GM19372 (cell line): ENCODE measurements around the gene CEP63.
"Not testable (repeated sequence)": the region's sequence is repeated elsewhere in the genome, so short reads cannot be mapped to it uniquely, and the experiment has no call there.

ENCODE experiments used
- ATAC-seq: cut with Tn5 transposase; IDR thresholded peaks from one replicate; pipeline ENCODE4 v1.9.1; 2021; ENCODE audit warnings: mild to moderate bottlenecking, low read depth, moderate library complexity; ENCODE audit not compliant: unreplicated experiment

Gene CEP63

DNA sequence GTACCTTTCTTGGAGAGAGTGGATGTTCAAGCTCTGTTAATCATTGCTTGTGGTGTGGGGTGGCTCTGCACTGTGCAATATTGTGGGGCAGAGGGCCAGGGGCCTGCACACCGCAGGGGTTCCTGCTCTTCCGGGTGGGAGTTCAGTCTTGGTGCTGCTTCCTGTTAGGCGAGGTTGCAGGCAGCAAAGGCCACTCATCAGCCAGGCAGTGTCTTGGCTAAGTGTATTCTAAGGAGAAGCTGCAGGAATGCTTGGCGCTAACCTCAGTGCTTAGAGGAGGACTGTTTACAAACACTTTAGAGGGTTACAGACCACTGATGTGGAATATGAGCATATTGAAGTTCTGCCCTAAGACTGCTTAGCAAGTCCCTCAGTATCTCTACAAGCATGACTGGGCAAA lies 81.7 kb downstream of the CEP63 start:
- no peak for ATAC-seq

DNA sequence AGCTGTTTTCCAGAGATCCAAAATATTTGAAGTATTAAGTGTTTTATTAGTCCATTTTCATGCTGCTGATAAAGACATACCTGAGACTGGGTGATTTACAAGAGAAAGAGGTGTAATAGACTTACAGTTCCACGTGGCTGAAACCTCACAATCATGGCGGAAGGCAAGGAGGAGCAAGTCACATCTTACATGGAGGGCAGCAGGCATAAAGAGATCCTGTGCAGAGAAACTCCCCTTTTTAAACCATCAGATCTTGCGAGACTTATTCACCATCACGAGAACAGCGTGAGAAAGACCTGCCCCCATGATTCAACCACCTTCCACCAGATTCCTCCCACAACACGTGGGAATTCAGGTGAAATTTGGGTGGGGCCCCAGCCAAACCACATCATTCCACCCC lies 82.9 kb downstream of the CEP63 start:
- no peak for ATAC-seq

DNA sequence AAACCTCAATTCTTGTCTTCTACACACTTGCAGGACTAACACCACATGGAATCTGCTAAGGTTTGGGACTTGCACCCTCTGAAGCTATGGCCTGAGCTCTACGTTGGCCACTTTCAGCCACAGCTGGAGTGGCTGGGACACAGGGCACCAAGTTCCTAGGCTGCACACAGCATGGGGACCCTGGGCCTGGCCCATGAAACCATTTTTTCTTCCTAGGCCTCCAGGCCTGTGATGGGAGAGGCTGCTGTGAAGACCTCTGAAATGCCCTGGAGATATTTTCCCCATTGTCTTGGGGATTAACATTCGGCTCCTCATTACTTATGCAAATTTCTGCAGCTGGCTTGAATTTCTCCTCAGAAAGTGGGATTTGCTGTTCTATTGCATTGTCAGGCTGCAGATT lies 84.0 kb downstream of the CEP63 start:
- ATAC-seq = not testable (repeated sequence)

GRCh38 chr3:134576426-134576825 lies 90.6 kb downstream of the CEP63 start:
- no peak for ATAC-seq

GRCh38 chr3:134576831-134577230 lies 91.0 kb downstream of the CEP63 start:
- no peak for ATAC-seq

GRCh38 chr3:134579141-134579665 lies 93.3 kb downstream of the CEP63 start:
- ATAC-seq = no peak

- no peak for ATAC-seq
Observed at GRCh38 chr3:134590766-134591165, 104.9 kb downstream of the CEP63 start.

DNA sequence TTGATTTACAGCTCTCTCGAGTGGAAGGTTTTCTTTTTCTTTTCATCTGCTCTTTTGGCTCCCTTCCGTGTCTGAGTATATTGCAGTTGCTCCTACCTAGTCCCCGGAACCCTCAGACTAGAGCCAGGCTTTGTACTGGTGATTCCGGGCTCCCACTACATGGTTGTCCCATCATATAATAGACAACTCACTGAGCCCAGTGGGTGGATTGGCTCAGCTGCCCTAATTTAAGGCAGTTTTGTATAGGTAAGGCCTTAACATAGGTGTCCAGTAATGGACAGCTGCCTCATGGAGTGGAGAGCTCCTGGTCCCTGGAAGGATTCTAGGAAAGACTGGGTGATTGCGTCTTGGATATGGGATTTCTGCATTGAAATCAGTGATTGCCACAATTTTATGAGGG lies 106.9 kb downstream of the CEP63 start:
- ATAC-seq = no peak

GRCh38 chr3:134594331-134594741 lies 108.5 kb downstream of the CEP63 start:
- no peak for ATAC-seq

DNA sequence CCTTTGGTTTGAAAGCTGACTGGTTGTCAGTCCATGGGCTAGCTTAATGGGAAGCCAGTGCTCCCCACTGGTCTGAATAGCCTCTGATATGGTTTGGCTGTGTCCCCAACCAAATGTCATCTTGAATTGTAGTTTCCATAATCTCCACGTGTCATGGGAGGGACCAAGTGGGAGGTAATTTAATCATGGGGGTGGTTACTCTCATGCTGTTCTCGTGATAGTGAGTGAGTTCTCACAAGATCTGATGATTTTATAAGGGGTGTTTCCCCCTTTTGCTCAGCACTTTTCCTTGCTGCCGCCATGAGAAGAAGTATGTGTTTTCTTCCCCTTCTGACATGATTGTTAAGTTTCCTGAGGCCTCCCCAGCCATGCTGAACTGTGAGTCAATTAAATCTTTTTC lies 109.1 kb downstream of the CEP63 start:
- not testable (repeated sequence) for ATAC-seq

DNA sequence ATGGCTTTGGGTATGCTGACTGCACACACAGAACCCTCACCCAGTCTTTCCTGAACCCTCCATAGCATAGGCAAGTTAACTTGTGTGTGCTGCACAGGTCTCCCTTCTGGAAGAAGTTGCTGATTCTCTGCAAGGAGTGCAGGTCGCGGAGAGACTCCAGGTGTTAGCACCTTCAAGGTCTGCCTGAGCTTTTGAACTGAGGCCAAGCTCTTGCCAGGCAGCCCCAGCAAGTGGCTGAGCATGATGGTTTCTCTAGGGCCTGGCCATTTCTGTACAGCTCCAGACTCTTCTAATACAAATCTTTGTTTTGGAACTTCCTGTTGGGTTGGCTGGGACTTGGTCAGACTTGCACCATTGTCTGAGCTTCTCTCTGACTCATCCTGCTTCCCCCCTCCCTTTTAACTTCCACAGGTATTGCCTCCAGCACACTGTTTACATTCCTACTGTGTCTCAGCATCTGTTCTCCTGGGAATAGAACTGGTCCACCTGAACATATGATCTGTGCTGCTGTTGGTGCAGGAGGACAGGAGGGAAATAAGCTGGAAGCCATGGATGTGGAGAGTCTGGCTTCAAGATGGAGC lies 111.6 kb downstream of the CEP63 start:
- ATAC-seq = no peak

DNA sequence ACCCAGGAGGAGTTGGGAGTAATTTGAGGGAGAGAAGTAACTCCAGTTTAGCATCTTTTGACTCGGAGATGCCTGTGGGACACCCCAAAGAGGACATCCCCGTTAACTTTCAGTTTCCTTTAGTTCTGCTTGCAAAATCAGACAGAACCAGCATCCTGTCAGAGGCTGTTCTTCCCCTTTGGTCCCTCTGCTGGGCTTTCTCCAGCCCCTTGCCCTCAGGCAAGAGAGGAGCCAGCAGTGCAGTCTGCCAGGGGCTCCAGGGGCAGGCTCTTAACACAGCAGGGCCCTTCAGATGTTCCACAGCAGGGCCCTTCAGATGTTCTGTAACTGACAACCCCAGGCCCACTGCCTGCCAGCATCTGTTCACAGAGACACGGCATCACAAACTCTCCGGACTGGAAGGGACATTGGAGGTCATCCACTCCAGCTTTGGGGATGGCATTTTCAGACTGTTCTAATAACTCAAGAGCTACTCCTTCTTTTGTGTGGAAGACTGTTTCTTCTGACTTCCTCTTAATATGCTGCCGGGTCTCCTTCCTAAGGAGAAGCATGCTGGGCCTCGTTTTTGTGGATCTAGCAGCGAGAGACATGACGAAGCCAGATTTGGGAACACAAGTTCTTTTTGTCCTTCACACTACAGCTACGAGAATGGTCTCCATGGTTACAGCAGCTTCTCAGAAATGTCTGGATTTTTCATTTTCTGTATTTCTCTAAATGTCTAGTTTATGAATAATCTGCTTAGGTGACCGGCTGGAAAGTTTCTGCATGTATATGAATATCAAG lies 113.1 kb downstream of the CEP63 start:
- no peak for ATAC-seq

DNA sequence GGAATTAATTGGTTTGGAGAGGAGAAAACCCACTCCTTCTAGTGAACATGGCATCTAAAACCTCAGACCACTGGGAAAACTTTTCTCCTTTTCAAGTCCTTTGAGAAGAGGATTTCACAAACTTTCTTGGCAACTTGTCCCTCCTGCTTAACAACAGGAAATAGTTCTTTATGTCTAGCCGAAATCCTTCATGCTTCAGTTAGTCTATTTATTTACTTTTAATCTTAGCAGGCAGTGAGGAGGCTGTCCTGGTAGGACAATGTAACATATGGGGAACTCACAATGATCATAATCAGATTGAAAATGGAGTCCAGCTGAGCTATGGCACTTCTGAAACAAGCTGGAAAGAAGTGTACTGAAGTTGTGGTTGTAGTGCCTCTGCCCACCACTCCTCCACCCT lies 114.3 kb downstream of the CEP63 start:
- no peak for ATAC-seq

DNA sequence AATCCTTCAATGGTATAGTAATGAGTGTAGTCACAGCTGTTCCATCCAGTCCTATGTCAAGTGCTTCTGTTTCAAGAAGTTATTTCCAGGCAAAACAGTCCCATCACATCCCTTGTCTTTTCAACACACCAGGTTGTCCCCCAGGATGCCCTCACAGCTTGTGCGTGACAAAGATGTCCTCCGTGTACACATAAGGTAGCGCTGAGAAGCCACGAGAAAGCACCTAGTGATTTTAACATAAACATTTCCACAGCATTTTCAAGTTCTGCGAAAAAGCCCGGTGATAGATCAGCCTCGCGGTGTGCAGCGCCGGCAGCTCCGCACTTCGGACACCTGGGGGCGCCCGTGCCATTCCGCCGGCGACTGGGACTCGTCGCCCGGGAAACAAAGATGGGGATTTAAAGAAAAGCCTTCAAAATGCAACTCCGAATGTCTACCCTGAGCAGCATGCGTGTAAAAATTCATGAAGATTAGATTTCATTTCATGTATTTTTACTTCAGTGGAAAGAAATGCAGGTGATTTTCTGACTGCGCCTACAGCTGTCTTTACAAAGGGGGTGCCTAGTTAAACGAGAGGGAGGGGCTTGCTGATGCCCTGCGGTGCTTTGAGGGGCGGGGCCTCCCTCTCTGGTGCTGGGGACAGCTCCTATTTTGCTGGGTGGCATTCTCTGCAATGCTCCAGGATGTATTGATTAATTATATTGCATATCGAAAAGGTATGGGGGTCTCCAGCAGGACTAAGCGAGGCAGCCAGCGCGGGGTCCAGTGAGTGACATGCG lies 115.0 kb downstream of the CEP63 start:
- ATAC-seq = peak; percentile 78

GRCh38 chr3:134601539-134602439 lies 115.9 kb downstream of the CEP63 start:
- no peak for ATAC-seq

DNA sequence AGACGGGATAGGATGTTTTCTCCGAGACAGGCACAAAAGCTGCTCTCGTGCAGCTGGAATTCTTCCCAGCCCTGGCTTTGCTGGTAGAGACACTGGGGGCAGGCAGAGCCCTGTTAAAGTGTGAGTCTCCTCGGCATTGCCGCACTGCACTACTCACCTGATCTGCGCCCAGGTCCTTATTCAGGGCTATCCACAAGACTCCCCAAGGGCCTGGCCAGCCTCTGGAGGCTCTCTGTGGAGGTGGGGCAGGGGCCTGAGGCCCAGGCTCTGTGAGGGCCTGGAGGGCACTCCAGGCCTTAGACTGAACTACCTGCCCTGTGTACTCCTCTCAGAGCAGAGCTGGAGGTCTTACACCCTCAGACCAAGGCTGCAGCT lies 116.6 kb downstream of the CEP63 start:
- no peak for ATAC-seq

DNA sequence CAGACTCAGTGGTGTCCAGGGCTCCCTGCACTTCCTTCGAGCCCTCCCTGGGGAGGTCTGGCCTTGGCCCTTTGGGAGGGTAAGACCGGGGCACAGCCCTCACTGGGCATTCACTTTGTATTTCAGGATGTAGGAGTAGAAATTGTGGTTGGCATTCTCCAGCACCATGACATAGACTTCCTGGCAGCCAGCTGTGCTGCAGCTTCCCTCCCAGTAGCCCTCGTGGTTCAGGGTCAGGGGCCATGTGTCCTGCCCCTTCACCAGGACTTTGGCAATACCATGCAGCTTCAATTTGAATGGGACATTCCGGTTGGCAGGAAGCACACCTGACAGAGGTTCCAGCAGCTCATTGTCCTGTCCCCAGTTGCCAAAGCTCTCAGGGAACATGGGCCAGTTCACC lies 117.6 kb downstream of the CEP63 start:
- ATAC-seq = no peak

GRCh38 chr3:134603956-134604355 lies 118.1 kb downstream of the CEP63 start:
- ATAC-seq = no peak

DNA sequence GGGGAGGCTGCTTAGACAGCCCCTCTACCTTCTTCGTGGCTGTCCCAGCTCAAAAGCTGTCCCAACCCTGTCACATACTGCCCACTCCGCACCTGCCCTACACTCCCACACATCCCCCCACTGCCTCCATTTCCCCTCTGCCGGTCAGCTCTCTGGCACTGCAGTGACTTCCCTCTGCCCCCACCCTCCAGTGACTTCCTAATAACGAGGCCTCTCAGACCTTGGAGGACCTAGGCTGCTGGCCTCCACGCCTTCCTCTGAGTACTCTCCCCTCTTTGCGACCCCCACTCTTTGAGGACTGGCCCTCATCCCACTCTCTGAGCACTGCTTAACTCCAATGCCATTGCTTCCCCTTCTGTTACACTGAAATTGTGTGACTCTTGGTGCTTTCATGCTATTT lies 119.7 kb downstream of the CEP63 start:
- no peak for ATAC-seq
